Mesenteric fat pad (tissue), 1 donor: Measurements from ENCODE around the gene CENPA. TPM values are rescaled to one million over a fixed set of nuclear protein-coding genes. Genes with fewer than 3 reads are reported as not detected.

ENCODE experiments used
- DNase-seq: peaks from one replicate; pipeline ENCODE4 v3.0.0-alpha.2; 2020; ENCODE audit warnings: low spot score
- total RNA-seq: library from RNA; stranded (reverse); fragmentation: NEBNext Ultra II Directional; extraction: Animal tissue kit (Norgen Biotek cat#: 25700); gene quantifications from one replicate; pipeline ENCODE4 v1.2.1, GENCODE V29; 2021
- donor health status: DM: yes; HTN: yes; CAD: no.

CENPA gene
- total RNA-seq, 1 donor from 2014 or later, result 0.32 TPM

DNA sequence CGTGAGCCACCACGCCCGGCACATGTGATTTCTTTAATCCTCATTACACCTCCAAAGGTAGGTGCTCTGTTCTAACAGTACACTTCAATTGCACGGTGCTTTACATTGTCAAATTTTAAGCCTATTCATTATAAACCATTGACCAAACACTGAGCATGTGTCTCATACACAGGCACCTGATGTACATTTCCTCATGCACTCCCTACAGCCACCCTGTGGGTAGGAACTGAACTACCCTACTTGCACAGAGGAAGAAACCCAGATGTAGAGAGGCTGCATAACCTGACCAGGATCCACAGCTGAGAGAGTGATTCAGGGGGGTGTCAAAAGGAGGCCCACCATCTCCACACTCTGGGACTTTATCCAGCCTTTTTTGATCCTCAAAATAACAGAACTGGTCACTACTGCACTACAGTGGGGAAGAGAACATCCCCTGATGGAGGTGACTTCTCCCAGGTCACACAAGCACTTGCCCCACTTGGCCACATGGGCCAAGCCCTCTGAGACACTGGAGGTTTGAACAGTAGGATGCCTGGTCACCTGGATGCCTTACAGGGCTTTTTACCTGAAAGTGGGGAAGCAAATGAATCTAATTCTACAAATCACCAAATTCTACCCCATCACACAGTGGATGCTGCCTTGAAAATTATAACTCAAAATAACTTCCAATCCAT is 55.2 kb downstream of the CENPA start:
- no peak for DNase-seq

DNA sequence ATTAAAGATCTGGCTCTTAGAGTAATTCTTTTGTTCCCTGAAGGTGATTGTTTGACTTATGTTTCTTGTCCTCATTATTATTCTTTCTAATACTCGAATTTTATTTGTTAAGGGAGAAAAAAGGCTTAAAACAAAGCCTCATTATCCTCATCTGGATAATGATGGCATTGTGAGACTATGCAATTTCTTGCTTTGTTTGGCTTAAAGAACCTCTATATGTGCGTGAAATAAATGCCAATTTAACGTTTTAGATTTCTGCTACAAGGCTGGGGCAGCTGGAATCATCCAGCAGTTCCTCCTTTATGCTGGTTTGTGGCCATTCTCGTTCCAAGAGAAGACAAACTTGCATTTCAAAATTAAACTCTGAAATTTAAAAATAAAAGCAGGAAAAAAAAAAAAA is 57.2 kb downstream of the CENPA start:
- DNase-seq, result no peak

Other genes with a start within 250 kb of the CENPA start
- not detected for gene CIB4, start 144.7 kb upstream of the CENPA start, total RNA-seq
- gene KCNK3, start 93.3 kb upstream of the CENPA start, total RNA-seq, result 1.9 TPM
- 65.5 TPM for gene SLC35F6, start 21.8 kb upstream of the CENPA start, total RNA-seq
- not detected for gene DPYSL5, start 62.1 kb downstream of the CENPA start, total RNA-seq
- 65.2 TPM for gene MAPRE3, start 184.6 kb downstream of the CENPA start, total RNA-seq
- gene TMEM214, start 246.9 kb downstream of the CENPA start, total RNA-seq, result 148 TPM